Smooth muscle cell (in vitro differentiated cells): Measurements from ENCODE around the gene STAT3. TPM values are rescaled to one million over a fixed set of nuclear protein-coding genes. Genes with fewer than 3 reads are reported as not detected.
A peak's percentile ranks its signal among the peaks of the same experiment; 100 is the strongest.
"Not testable (repeated sequence)": the region's sequence is repeated elsewhere in the genome, so short reads cannot be mapped to it uniquely, and the experiment has no call there.

ENCODE experiments used
- DNase-seq: peaks from one replicate; lab custom pipeline; 2025; ENCODE audit not compliant: unreplicated experiment; lab: John Stamatoyannopoulos, UW
- H2AFZ ChIP-seq: fragments of 200-600 bp; sonication (generic); 2 replicates; pipeline ENCODE4 v1.6.0; 2016; ENCODE audit warnings: antibody characterized with exemption, low read depth, mild to moderate bottlenecking
- H3F3A ChIP-seq: fragments of 200-600 bp; sonication (generic); 2 replicates; pipeline ENCODE4 v1.6.0; 2017; ENCODE audit warnings: antibody characterized with exemption, low read depth
- H3K27ac ChIP-seq: fragments of 200-600 bp; sonication (generic); 2 replicates; pipeline ENCODE4 v1.5.1; 2016; ENCODE audit warnings: low read depth, mild to moderate bottlenecking
- H3K27me3 ChIP-seq: fragments of 200-600 bp; sonication (generic); 2 replicates; pipeline ENCODE4 v1.6.1; 2016; ENCODE audit warnings: low read depth, mild to moderate bottlenecking
- H3K36me3 ChIP-seq: fragments of 200-600 bp; sonication (generic); 2 replicates; pipeline ENCODE4 v1.5.1; 2016; ENCODE audit warnings: low read depth
- H3K4me1 ChIP-seq: fragments of 200-600 bp; sonication (generic); 2 replicates; pipeline ENCODE4 v1.5.1; 2016; ENCODE audit warnings: low read depth
- H3K4me2 ChIP-seq: fragments of 200-600 bp; sonication (generic); 2 replicates; pipeline ENCODE4 v1.6.0; 2016; ENCODE audit warnings: mild to moderate bottlenecking
- H3K4me3 ChIP-seq: fragments of 200-600 bp; sonication (generic); 2 replicates; pipeline ENCODE4 v1.5.1; 2016; ENCODE audit warnings: mild to moderate bottlenecking
- H3K79me2 ChIP-seq: fragments of 200-600 bp; sonication (generic); 2 replicates; pipeline ENCODE4 v1.6.0; 2016; ENCODE audit warnings: low read depth, mild to moderate bottlenecking
- H3K9ac ChIP-seq: fragments of 200-600 bp; sonication (generic); 2 replicates; pipeline ENCODE4 v1.6.0; 2016; ENCODE audit warnings: low read depth
- H3K9me3 ChIP-seq: fragments of 200-600 bp; sonication (generic); replicated peaks from 2 replicates; pipeline ENCODE4 v1.5.1; 2016; ENCODE audit warnings: low read depth
- H4K20me1 ChIP-seq: fragments of 200-600 bp; sonication (generic); 2 replicates; pipeline ENCODE4 v1.6.0; 2016; ENCODE audit warnings: low read depth
- CTCF ChIP-seq: fragments of 200-600 bp; sonication (generic); IDR thresholded peaks from 2 replicates; pipeline ENCODE4 v1.5.1; 2017; ENCODE audit warnings: borderline replicate concordance, mild to moderate bottlenecking, antibody characterized with exemption; ENCODE audit not compliant: insufficient read depth, poor library complexity, severe bottlenecking
- WGBS: methylation state at CpG from one replicate; pipeline ENCODE4 v1.1.7; 2016; ENCODE audit warnings: low lambda C conversion rate; 5-methylcytosine and 5-hydroxymethylcytosine counted together
- polyA plus RNA-seq: library from polyadenylated mRNA; unstranded; fragments of >200 nt; fragmentation: Nextera tagmentation; extraction: Ambion mirVana; gene quantifications from 2 replicates; pipeline ENCODE4 v1.2.1, GENCODE V29; 2016
- total RNA-seq: library from RNA; depleted of rRNA; stranded (reverse); fragments of >200 nt; gene quantifications from 2 replicates; pipeline ENCODE4 v1.2.3, GENCODE V29; 2014

STAT3 gene
- total and polyA plus RNA-seq, 2 experiments from 2014 or later: 85.6 to 87.7 TPM

GRCh38 chr17:42322382-42323267 lies 65.6 kb downstream of the STAT3 start:
- DNase-seq: peak; percentile 75
- no peaks in the 10 kb centered on the region for H3K4me1 ChIP-seq
- no peak overlapping the region for H3K4me3 ChIP-seq
- H3F3A ChIP-seq: peaks cover 19% of the 10 kb centered on the region
- H3K36me3 ChIP-seq: peaks cover 11% of the 10 kb centered on the region
- no peak overlapping the region for H3K4me2 ChIP-seq
- WGBS: 47% methylated on average over 10 of the region's 10 CpGs
- H3K27ac ChIP-seq: peak overlapping the region; percentile 69
- no peaks in the 10 kb centered on the region for H3K27me3 ChIP-seq
- TF ChIP-seq CTCF: peak; percentile 97
- peaks cover 70% of the 10 kb centered on the region for H4K20me1 ChIP-seq
- H2AFZ ChIP-seq: no peak overlapping the region
- no peaks in the 10 kb centered on the region for H3K79me2 ChIP-seq
- H3K9ac ChIP-seq: no peak overlapping the region
- H3K9me3 ChIP-seq: no peaks in the 10 kb centered on the region

GRCh38 chr17:42321555-42321954 lies 66.7 kb downstream of the STAT3 start:
- Histone ChIP-seq H3K4me2 (no peak overlapping the region), H3K27me3 (no peaks in the 10 kb centered on the region), H3K4me3 (no peak overlapping the region), H2AFZ (no peak overlapping the region), H3K9me3 (no peaks in the 10 kb centered on the region), H3K36me3 (peaks cover 17% of the 10 kb centered on the region), H3K79me2 (no peaks in the 10 kb centered on the region), H3K27ac (peak overlapping the region; percentile 69), H3K4me1 (no peaks in the 10 kb centered on the region), H4K20me1 (peaks cover 80% of the 10 kb centered on the region), H3F3A (peaks cover 22% of the 10 kb centered on the region), H3K9ac (no peak overlapping the region)
- 97% methylated on average over 4 of the region's 4 CpGs for WGBS
- no peak for DNase-seq
- no peak for TF ChIP-seq CTCF

DNA sequence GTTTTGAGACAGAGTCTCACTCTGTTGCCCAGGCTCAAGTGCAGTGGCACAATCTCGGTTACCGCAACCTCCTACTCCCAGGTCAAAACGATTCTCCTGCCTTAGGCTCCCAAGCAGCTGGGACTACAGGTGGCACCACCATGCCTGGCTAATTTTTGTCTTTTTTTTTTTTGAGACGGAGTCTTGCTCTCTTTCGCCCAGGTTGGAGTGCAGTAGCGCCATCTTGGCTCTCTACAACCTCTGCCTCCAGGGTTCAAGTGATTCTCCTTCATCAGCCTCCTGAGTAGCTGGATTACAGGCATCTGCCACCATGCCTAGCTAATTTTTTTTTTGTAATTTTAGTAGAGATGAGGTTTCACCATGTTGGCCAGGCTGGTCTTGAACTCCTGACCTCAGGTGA lies 70.3 kb downstream of the STAT3 start:
- H3K4me1 ChIP-seq, H3K4me3 ChIP-seq, H3F3A ChIP-seq, H3K4me2 ChIP-seq, H3K9ac ChIP-seq, H2AFZ ChIP-seq, DNase-seq, H3K79me2 ChIP-seq, H3K27ac ChIP-seq, H3K9me3 ChIP-seq, H3K27me3 ChIP-seq: not testable (repeated sequence)
- Histone ChIP-seq H3K36me3 (peaks cover 24% of the 10 kb centered on the region), H4K20me1 (peaks cover 64% of the 10 kb centered on the region)
- WGBS: 99% methylated on average over 6 of the region's 6 CpGs

- H3K36me3 ChIP-seq: peaks cover 23% of the 10 kb centered on the region
- peaks cover 6% of the 10 kb centered on the region for H3K4me1 ChIP-seq
- no peaks in the 10 kb centered on the region for H3K27me3 ChIP-seq
- H3K9ac ChIP-seq: no peak overlapping the region
- no peak for TF ChIP-seq CTCF
- DNase-seq: no peak
- H3K4me2 ChIP-seq: no peak overlapping the region
- peaks cover 9% of the 10 kb centered on the region for H3F3A ChIP-seq
- no peaks in the 10 kb centered on the region for H3K79me2 ChIP-seq
- no peak overlapping the region for H3K4me3 ChIP-seq
- no peak overlapping the region for H3K27ac ChIP-seq
- WGBS: 82% methylated on average over 5 of the region's 5 CpGs
- H3K9me3 ChIP-seq: no peaks in the 10 kb centered on the region
- peaks cover 67% of the 10 kb centered on the region for H4K20me1 ChIP-seq
- no peak overlapping the region for H2AFZ ChIP-seq
These were observed 70.9 kb downstream of the STAT3 start for GRCh38 chr17:42317266-42317845.
